ENCODE results near the gene EFNA5.

GRCh38 chr5:107437154-107437553 lies 233.6 kb downstream of the EFNA5 start:
- TF ChIP-seq CTCF (tag by site-specific recombination; IDR thresholded peaks at IDR 0.05), result no peak
- TF ChIP-seq PRDM1 (tag by site-specific recombination; IDR thresholded peaks at IDR 0.05), result no peak
- no peak for TF ChIP-seq ZNF114 (tag by site-specific recombination; IDR thresholded peaks at IDR 0.05)
- no peak for TF ChIP-seq ZNF169 (tag by site-specific recombination; IDR thresholded peaks at IDR 0.05)
- TF ChIP-seq ZNF112 (tag by site-specific recombination; IDR thresholded peaks at IDR 0.05), result no peak
- TF ChIP-seq ZNF202 (tag by site-specific recombination; IDR thresholded peaks at IDR 0.05; ENCODE audit: borderline replicate concordance), result no peak
- TF ChIP-seq REPIN1 (tag by site-specific recombination; IDR thresholded peaks at IDR 0.05; ENCODE audit: low read depth), result no peak
- no peak for TF ChIP-seq KLF1 (tag by site-specific recombination; IDR thresholded peaks at IDR 0.05)
- TF ChIP-seq ZNF10 (tag by site-specific recombination; IDR thresholded peaks at IDR 0.05), result no peak
- TF ChIP-seq ZNF518A (tag by site-specific recombination; conservative IDR thresholded peaks at IDR 0.05; ENCODE audit: low read depth), result no peak
- no peak for TF ChIP-seq ZNF274 (IDR thresholded peaks at IDR 0.05; ENCODE audit: low read length)
- TF ChIP-seq ZNF274 (tag by site-specific recombination; IDR thresholded peaks at IDR 0.05; ENCODE audit: borderline replicate concordance), result no peak

Measured in HEK293 (cell line).